ENCODE results near the gene RERE.
"Not testable (repeated sequence)": the region's sequence is repeated elsewhere in the genome, so short reads cannot be mapped to it uniquely, and the experiment has no call there.

RERE gene

DNA sequence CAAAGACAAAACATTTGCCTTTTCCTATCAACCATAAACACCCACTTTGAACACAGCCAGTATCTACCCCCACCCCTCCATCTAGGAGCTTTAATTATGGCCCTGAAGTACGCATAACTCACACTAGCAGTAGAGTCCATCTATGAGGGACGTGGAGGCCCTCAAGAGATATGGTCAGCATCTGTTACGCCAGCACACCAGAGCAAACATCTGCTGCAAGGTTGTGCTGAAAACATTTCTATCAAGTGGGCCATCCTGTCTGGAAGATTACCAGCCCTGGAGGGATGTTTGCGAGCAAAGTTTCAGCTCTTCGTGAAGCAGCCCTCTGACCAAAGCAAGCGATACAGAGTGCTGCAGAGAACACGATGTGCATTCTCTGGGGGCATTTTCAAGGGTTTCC, 424.9 kb downstream of the RERE start:
- DNase-seq (ENCODE audit: low read depth in 4 of 4, low spot score in 1 of 4) = no peak

DNA sequence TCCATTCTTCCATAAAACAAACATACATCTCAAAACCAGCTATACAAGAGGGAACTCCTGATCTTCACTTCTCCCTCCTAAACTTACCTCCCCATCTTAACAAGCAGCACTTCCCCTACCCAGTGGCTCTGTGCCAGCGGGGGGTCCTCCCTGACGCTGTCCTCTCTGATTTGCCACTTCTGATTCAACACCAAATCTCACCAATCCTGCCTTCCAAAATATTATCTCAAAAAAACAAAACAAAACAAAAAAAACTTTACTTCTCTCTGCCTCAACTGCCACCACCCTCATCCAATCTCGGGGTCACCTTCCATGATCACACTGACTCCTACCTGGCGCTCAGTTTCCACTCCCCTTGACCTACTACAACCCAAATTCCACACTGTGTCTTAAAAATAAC, 426.7 kb downstream of the RERE start:
- DNase-seq (ENCODE audit: low read depth in 4 of 4, low spot score in 1 of 4) = no peak

DNA sequence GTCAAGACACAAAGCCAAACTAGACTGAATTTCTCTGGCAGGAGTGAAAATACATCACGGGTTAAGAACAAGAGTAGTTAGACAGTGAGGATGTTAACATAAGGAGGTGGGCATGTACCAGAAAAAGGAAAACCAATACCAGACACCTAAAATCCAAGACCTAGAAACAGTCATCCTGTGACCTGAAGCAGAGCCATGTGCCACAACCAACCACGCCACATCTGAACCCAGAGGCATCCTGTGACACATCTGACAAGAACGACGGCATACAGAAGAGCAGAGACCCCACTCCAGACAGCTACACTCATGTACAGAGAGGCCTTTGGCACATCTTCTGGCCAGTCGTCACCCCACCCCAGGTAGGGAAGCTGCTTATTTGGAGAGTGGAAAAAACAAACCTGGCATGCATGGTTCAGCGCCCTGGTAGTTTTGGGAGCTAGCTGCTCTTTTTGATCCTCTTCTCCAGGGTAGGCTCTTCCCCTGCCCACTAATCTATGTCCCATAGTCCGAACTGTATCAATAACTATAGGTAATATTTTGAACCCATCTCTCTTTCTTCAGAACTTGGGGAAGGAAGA, 427.4 kb downstream of the RERE start:
- DNase-seq (ENCODE audit: low read depth in 4 of 4, low spot score in 1 of 4) = no peak

DNA sequence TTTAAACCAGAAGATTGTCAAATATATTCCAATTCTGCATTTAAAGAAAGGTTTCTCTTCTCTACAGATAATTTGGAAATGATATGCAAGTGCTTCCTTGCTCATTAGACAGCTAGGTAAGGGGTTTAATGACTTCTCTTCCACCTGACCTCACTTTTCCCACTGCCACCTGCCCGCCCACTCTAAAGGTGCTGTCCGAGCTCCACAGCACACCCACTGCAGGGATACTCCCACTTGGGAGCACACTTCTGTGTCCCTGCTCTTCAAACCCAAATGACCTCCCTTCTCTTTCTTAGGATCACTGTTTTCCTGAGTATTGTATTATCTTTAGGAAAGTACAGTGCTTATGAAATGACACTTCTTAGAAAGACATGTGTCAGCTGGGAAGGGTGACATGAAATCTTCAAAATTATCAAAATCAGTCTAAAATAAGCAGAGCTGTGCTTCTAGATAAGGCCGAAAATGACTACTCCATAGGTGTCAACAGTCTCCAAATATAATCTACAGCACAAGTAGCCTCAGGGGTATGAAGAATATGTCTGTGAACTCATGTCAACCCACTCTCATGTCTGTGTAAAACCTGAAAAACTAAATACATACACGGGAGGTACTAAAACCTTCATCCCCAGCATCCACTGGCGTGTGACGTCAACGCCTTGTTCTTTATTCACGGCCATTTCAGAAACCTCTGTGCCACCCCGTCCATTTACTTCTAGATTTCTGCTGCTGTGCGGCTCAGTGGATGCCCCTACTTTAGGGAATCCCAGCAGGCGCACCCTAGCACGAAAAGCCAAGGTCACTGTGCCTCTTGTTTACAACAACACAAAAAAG, 428.5 kb downstream of the RERE start:
- DNase-seq (ENCODE audit: low read depth in 4 of 4, low spot score in 1 of 4) = no peak

DNA sequence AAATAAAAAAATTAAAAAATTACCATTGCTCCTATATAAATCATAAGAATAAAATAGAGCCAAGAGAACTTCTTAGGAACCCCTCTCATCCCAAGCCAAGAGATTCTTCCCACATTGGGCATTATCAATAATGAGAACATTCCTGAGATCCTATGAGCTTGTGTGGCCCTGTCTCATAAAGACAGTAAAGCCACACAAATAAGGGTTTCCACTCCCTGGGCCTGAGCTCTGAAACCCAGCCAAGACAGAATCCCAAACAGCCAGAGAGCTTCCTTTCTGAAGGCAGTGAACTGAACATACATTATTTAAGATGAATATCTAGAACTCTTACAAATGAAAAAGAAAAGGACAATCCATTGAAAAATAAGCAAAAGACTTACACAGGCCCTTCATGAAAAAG, 431.2 kb downstream of the RERE start:
- DNase-seq (ENCODE audit: low read depth in 4 of 4, low spot score in 1 of 4) = no peak

DNA sequence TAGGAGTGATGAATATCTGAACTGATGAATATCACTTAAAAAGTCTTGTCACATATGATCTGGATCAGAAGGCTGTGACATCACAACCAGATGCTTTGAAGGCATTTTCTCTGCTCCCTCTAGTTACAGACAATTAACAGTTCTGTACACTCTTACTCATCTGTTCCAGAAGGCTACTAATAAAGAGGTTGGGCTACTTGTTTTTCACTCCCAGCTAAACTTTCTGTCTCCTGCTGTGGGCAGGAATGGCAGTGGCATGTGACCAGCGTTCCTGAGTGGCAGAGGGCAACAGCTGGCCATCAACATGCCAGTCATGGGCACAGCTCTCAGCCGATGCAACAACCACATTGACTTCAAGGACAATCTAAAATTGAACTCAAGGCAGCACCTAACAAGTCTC, 432.9 kb downstream of the RERE start:
- no peak for DNase-seq (ENCODE audit: low read depth in 4 of 4, low spot score in 1 of 4)

DNA sequence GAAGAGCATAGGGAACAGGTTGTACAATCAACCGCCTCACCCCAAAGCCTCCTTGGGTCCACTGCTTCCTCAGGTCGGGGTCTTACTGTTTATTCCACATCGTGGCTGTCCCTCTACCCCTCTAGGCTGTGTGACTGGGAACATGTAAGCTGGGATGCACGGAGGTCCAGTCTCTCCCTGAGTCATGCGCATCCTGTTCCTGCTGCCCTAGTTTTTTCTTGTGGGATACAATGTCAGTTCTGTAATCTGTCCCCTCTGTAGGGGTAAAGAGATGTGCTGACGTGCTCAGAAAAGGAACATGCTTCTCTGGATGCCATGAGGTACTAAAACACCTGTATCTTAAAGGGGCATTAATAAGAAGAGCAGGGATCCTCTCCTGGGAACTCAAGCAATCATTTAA, 433.4 kb downstream of the RERE start:
- no peak for DNase-seq (ENCODE audit: low read depth in 4 of 4, low spot score in 1 of 4)

DNA sequence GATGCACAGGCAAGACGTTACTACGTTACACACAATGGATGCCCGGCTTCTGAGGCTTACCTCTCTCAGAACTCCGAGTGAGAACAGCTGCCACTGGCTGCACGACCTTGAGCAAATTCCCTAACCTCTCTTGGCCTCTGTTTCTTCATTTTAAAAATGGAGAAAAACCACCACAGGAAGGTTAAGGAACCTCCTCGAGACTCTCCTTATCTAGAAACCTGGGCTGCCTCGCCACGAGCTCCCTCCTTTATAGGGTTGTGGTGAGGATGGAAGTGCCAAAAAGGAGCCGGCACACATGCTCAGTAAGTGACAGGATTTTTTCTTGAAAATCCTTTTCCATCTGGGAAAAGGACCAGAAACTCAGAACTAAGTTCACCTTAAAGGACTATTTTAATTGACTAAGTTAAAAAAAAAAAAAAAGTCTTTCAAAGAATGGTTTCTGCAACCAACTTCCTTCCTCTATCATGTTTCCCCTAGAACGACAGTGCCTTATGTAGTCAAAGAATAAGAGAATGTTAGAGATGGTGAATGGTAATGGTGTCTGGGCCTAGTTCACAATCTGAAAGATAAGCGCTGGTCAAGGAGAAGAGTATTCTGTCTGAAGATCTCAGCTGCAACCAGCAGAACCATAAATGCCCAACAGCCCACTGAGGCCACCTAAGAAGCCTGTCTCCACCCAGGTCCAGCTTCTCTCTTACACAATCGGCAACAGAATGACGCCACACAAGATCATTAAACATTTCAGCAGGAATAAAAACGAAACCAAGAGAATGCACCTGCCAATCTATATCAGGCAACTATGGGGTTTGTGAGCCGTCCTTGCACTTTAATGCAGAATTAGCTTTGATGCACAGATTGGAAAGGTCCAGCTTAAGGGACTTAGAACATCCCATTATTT, 434.6 kb downstream of the RERE start:
- DNase-seq (ENCODE audit: low read depth in 4 of 4, low spot score in 1 of 4) = no peak

DNA sequence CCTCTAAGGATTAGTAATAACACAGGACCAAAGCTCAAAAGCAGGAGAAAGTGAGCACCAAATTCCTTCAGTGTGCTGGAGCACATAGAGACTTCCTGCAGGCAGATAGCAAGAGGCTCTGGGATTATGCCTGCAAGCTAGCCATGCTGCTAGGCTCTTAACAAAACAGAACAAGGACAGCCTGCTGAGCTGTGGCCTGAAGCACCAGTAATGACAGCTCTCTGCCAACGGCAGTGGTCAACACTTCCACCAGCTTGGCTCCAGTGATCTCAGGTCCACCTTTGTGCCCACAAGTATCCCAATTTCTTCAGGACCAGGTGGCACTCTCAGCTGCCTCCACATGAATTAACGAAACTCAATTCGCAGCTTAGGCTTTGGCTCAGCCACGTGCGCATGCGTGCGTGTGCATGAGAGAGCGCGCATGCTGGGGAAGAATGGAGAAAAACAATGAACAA, 435.4 kb downstream of the RERE start:
- DNase-seq (ENCODE audit: low read depth in 4 of 4, low spot score in 1 of 4) = no peak

DNA sequence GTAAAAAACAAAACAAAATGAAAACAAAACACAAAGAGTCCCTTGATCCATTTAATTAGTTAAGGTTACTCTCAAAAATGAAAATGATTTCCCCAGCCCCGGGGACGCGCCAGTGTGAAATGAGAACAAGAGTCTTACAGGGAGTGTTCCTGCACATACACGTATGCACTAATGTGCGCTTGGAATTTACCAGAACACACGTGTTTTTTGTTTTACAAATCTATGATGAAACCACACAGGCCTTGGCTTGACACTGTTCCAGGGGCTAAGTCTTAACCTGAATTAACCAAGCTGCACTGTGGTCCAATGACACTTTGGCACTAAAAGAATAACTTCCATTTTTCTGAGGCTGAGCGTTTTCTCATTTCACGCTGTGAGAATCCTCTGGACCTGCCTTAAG, 435.8 kb downstream of the RERE start:
- DNase-seq (ENCODE audit: low read depth in 4 of 4, low spot score in 1 of 4) = no peak

DNA sequence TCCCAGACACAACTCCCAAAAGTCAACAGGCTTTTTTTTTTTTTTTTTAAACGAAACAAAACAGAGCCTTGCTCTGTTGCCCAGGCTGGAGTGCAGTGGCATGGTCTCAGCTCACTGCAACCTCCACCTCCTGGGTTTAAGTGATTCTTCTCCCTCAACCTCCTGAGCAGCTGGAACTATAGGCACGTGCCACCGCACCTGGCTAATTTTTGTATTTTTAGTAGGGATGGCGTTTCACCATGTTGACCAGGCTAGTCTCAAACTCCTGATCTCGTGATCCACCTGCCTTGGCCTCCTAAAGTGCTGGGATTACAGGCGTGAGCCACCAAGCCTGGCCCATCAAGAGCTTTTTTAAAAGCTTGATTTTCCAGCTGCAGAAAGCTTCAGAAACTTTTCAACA, 437.1 kb downstream of the RERE start:
- not testable (repeated sequence) for DNase-seq (ENCODE audit: low read depth in 4 of 4, low spot score in 1 of 4)

DNA sequence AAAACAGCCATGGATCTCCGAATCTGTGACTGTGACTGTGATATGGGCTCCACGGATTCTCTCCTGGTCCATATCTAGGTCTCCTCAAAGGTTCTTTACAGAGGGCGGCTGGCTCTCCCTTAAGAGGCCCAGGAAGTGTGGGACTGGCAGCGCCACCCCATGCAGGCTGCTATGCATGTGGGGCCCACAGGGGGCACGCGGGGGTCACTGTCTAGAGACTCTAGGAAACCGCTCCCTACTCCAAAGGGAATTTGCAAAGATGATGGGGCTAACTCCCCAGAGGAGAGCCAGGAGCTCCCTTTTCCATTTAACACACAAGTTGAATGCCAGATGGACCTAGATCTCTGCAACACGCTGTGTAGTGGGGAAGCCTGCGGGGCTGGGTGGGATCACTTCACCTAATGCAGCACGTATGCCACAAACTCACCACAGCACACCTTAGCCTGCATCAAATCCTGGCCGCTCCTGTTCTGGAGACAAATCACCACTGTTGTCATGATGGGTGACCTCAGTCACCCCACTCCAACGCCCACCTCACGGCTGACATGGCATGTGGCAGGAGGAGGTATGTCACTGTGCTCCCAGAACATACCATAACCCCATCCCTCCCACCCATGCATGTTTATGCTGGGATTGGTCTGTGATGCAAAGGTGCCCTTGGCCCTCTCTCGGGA, 437.8 kb downstream of the RERE start:
- DNase-seq (ENCODE audit: low read depth in 4 of 4, low spot score in 1 of 4) = no peak

DNA sequence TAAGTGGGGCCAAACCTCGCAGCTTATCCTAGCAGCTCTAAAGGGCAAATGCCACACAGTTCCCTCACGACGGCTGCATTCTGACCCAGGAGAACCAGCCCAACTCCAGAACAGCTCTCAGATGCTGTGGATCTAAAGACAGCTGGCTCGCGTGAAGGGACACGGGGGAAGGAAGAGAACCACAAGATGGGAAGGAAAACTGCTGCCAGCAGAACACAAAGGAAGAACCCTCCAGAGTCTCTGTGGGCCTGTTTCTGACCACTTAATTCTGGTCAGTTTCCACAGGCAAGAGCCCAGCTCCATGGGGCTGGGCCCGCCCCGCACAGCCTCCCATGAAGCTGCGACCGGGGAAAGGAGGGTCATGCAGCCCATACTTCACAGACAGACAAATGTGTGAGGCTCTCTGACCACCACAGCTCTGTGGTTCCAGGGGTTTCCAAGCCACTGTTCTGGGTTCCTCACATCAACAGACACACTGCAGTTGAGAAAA, 438.4 kb downstream of the RERE start:
- no peak for DNase-seq (ENCODE audit: low read depth in 4 of 4, low spot score in 1 of 4)

DNA sequence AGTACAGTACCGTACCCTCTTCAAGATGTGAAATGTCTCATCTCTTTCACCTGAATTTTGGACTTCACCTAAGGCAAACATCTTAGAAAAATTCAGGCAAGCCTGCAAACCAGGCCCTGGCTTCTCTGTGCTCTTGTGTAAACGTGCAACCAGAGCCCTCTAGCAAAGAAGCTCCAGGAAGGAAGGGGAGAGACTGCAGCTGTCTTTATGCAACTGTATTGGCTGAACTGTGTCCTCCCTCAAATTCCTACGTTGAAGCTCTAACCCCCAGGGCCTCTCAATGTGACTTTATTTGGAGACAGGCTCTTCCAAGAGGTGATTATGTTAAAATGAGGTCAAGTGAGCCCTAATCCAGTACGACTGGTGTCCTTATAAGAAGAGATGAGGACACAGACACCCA, 439.3 kb downstream of the RERE start:
- no peak for DNase-seq (ENCODE audit: low read depth in 4 of 4, low spot score in 1 of 4)

DNA sequence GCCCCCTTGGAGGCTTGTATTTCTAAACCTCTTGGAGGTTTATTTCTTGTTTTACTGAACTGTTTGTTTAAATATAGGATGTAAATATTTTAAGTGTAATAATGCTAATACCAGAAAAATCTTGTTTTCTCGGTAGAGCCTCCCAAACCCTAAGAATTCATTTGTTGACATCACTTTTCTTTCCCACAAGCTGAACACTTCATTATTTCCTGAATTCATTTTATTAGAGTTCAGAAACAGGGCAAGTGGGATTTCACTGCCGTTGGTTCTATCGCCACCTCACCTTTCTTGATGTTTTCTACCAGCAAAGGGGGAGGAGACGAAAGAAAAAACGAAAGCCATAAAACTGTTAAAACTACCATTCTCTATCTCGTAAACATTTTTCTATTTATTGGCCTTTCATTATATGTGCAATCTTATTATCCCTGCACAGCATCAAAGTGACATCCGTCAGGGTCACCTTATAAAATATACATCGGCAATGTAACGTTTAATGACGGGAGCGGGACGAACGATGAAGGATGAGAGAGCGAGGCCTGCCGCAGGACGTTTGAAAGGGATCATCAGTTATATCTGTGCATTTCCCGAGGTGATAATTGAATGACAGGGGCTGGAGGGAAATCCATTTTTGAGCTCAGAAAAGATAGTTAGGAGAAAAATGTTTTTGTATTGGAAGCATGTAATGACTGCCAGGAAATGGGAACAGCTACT, 440.0 kb downstream of the RERE start:
- no peak for DNase-seq (ENCODE audit: low read depth in 4 of 4, low spot score in 1 of 4)

DNA sequence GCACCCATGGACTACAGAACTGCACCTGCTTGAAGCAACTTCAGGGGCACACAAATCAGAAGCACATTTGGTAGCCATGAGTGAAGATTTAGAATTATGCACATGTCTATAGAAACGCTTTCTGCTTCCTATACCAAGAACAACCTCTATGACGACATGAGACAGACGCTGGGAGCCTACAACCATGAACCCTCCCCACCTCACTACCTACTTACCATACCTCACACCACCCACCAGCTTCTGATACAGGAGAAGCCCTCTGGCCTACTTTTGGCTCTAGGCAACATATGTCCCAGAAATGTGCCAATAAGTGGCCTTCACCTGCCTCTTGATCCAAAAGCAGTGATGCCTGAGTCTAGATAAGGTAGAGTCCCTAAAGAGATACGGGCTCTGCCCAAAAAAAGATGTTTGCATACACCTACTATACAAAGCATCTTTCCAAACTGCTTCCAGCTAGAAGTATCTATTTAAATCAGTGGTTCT, 441.0 kb downstream of the RERE start:
- no peak for DNase-seq (ENCODE audit: low read depth in 4 of 4, low spot score in 1 of 4)

DNA sequence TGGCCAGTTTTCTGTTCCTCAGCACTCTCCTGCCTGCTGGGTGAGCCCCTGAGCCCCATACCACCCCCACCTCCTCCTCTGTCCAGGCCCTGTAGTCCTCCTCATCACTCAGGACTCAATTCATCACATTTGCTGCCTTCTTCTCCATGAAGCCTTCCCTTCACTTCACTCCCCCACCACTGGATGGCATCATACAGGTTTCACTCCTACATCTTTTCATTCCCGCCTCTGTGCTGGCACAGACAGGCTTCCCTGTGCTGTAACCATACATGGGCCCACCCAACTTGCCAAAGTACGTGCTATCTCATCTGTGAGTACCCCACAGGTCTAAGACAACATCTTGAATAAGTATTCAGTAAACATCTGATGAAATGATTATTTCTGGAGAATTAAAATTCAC, 442.6 kb downstream of the RERE start:
- no peak for DNase-seq (ENCODE audit: low read depth in 4 of 4, low spot score in 1 of 4)

DNA sequence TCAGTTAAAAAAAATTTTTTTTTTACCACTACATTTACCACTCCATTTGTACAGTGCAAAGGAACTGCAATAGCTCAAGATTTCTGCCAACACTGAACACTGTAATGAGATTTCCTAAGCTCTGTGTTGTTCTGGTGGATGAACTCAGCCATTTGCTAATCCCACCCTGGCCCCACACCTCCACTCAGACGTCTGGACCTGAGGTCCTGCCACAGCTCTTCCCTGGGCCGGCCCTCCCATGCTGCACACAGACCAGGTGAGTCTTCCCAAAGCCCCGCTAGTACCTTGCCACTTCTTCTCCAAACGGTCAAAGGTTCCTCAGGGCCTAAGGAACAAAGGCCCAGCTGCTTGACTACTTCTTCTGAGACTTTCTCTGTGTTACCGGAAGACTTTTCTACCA, 443.1 kb downstream of the RERE start:
- no peak for DNase-seq (ENCODE audit: low read depth in 4 of 4, low spot score in 1 of 4)

DNA sequence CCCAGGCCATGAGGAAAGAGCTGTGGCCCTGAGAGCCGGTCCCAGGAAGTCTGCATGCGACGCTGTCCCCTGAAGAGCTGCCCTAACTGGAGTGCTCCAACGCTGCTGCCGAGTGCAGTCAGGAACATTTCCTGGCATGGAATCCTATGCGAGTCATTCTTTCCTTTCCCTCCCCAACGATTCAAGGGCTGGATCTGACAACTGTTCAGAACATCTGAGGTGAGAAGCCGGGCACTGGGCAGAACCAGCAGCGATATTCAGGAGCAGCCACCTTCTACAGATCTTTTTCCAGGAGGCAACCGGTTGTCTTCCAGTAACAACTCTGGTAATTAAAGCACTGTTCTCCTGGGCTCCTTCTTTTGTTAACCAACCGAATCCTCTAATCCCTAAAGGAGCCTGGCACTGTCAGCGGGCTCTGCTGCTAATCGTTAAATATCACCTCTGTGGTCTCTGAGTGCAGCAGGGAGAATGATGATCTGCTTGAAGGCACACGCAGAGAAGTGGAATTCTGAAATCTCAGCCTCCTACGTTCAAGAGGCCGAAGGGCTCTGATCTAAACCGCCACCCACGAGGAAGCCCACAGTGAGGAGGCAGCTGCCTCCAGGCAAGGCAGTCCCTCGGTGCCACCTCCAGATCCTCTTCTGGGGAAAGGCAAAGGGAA, 443.7 kb downstream of the RERE start:
- DNase-seq (ENCODE audit: low read depth in 4 of 4, low spot score in 1 of 4) = no peak

DNA sequence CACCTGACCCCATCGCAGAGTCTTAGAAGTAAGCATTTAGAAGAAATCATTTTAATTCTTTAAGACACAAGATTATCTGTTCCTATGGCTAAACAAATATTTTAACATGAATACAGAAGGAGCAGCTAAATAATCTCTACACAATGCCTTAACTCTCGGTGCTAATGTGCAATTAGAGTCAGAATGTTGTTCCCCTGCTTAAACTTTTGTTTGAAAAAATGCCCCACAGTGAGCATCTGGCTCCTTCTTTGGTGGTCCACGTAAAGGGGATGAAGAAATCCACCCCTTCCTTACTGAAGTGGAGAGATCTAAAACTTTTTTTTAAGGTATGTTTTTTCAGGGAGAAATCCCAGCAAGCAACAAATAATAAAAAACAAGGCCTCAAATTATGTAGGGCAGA, 444.3 kb downstream of the RERE start:
- DNase-seq (ENCODE audit: low read depth in 4 of 4, low spot score in 1 of 4) = no peak
